Right lobe of liver (tissue), 6 donors: ENCODE data around the gene TUBB2B. TPM values are rescaled to one million over a fixed set of nuclear protein-coding genes. Genes with fewer than 3 reads are reported as not detected.

Source experiments
- ATAC-seq, 4 donors: fragments of 200-7000 bp; cut with Tn5 transposase; one replicate each; pipeline ENCODE4 v1.9.1; 2020; ENCODE audit warnings: mild to moderate bottlenecking in 4 of 4, moderate library complexity in 4 of 4
- DNase-seq, 3 donors: peaks; one replicate each; pipeline ENCODE4 v3.0.0-alpha.2; 2020
- H3K27ac ChIP-seq, 3 donors: fragments of 200-600 bp; one replicate each; pipeline ENCODE4 v1.8.0; 2022
- H3K27me3 ChIP-seq, 2 donors: fragments of 200-600 bp; one replicate each; pipeline ENCODE4 v1.8.0; 2022
- H3K36me3 ChIP-seq, 4 donors: fragments of 200-600 bp; sonication (generic) in 1 of 4; one replicate each; pipeline versions ENCODE4 v1.5.1 to v1.8.0; 2017 to 2022; ENCODE audit warnings: control low read depth in 1 of 4
- H3K4me1 ChIP-seq, 4 donors: fragments of 200-600 bp; sonication (generic) in 1 of 4; one replicate each; pipeline versions ENCODE4 v1.5.1 to v1.8.0; 2017 to 2022; ENCODE audit warnings: control low read depth in 1 of 4
- H3K4me3 ChIP-seq, 3 donors: fragments of 200-600 bp; one replicate each; pipeline ENCODE4 v1.8.0; 2022
- H3K9me3 ChIP-seq, 4 donors: fragments of 200-600 bp; sonication (generic) in 1 of 4; one replicate each; pipeline versions ENCODE4 v1.5.1 to v1.8.0; 2017 to 2022; ENCODE audit warnings: control low read depth in 1 of 4
- CTCF ChIP-seq, 4 donors: fragments of 200-600 bp in 3 of 4; fragments of 450-650 bp in 1 of 4; IDR thresholded peaks; one replicate each; pipeline versions ENCODE4 v1.5.1 to v1.8.0; 2016 to 2022; ENCODE audit warnings: antibody characterized with exemption in 4 of 4, mild to moderate bottlenecking in 2 of 4
- POLR2A ChIP-seq: fragments of 450-650 bp; IDR thresholded peaks from one replicate; pipeline ENCODE4 v1.6.1; 2017; ENCODE audit warnings: antibody characterized with exemption, mild to moderate bottlenecking
- WGBS: methylation state at CpG from one replicate; pipeline ENCODE4 v1.1.6; 2018; ENCODE audit warnings: low coverage, low lambda C conversion rate; ENCODE audit not compliant: insufficient coverage; ENCODE audit errors: missing lambda C conversion rate; 5-methylcytosine and 5-hydroxymethylcytosine counted together
- intact Hi-C, 2 donors: fragments of 100-400 bp; cut with DNase I; formaldehyde crosslinking; loops; one replicate each; pipeline versions ENCODE4 v1.11.2 to v1.14.1; 2022
- total RNA-seq, 6 experiments: library from RNA; depleted of rRNA in 2 of 6; stranded (reverse); fragments of >200 nt in 2 of 6; fragmentation: NEBNext Ultra II Directional in 3 of 6; extraction: Animal tissue kit (Norgen Biotek cat#: 25700) in 3 of 6; gene quantifications; one replicate each; pipeline versions ENCODE4 v1.1.0 to v1.2.4, GENCODE V29; 2016 to 2023
- donor health status: DM: no; HTN: yes; CAD: no.
- donor health status: DM: no; HTN: no; CAD: no.
- donor health status: DM: no; HTN: no; CAD: no.
- donor health status: DM: no; HTN: yes; CAD: no.
- donor health status: DM: no; HTN: yes; CAD: no.

TUBB2B gene
- total RNA-seq, 6 experiments from 2014 or later = 1.0 to 3.9 (median 2.5) TPM

GRCh38 chr6:3235486-3235885 is 8.0 kb upstream of the TUBB2B start:
- no peaks in the 10 kb centered on the region for H3K36me3 ChIP-seq
- H3K27me3 ChIP-seq = no peaks in the 10 kb centered on the region
- DNase-seq (no peak), ATAC-seq (no peak)
- WGBS = 61% methylated on average over 2 of the region's 2 CpGs
- no peak overlapping the region for H3K27ac ChIP-seq
- H3K9me3 ChIP-seq = no peaks in the 10 kb centered on the region
- peaks cover 0 to 5% (median 0%) of the 10 kb centered on the region in 4 donors for H3K4me1 ChIP-seq
- intact Hi-C loops = no loop called here
- no peak for TF ChIP-seq CTCF (IDR thresholded peaks at IDR 0.05)
- H3K4me3 ChIP-seq = no peak overlapping the region

GRCh38 chr6:3233904-3234303 is 6.5 kb upstream of the TUBB2B start:
- WGBS = 38% methylated on average over 3 of the region's 3 CpGs
- intact Hi-C loops = no loop called here
- TF ChIP-seq POLR2A (no peak), CTCF (IDR thresholded peaks at IDR 0.05) (no peak)
- Histone ChIP-seq H3K36me3 (no peaks in the 10 kb centered on the region), H3K9me3 (no peaks in the 10 kb centered on the region), H3K27me3 (peaks cover 0 to 4% of the 10 kb centered on the region in 2 donors), H3K27ac (no peak overlapping the region), H3K4me1 (peaks cover 0 to 13% (median 0%) of the 10 kb centered on the region in 4 donors), H3K4me3 (no peak overlapping the region)
- DNase-seq (no peak), ATAC-seq (no peak)

GRCh38 chr6:3233321-3233720 is 5.9 kb upstream of the TUBB2B start:
- TF ChIP-seq POLR2A = no peak
- TF ChIP-seq CTCF (IDR thresholded peaks at IDR 0.05) = no peak
- DNase-seq = no peak
- no peak overlapping the region for H3K27ac ChIP-seq
- ATAC-seq = no peak
- intact Hi-C loops = no loop called here
- no peaks in the 10 kb centered on the region for H3K36me3 ChIP-seq
- WGBS = 79% methylated on average over 3 of the region's 3 CpGs
- no peak overlapping the region for H3K4me3 ChIP-seq
- peaks cover 0 to 19% (median 0%) of the 10 kb centered on the region in 4 donors for H3K4me1 ChIP-seq
- no peaks in the 10 kb centered on the region for H3K9me3 ChIP-seq
- peaks cover 0 to 8% of the 10 kb centered on the region in 2 donors for H3K27me3 ChIP-seq

GRCh38 chr6:3232017-3232945 is 4.8 kb upstream of the TUBB2B start:
- WGBS = 30% methylated on average over 14 of the region's 23 CpGs
- Histone ChIP-seq H3K4me3 (peak overlapping the region; percentile 65 to 71 (median 67)), H3K27ac (no peak overlapping the region), H3K27me3 (peaks cover 0 to 11% of the 10 kb centered on the region in 2 donors), H3K9me3 (no peaks in the 10 kb centered on the region), H3K36me3 (no peaks in the 10 kb centered on the region), H3K4me1 (peaks cover 0 to 27% (median 2%) of the 10 kb centered on the region in 4 donors)
- intact Hi-C loops = no loop called here
- ATAC-seq (peak in 2 of 4 donors; percentile 6 to 13), DNase-seq (no peak)
- TF ChIP-seq POLR2A = no peak
- no peak for TF ChIP-seq CTCF (IDR thresholded peaks at IDR 0.05)
